Measurements from ENCODE around the gene LAMB4. TPM values are rescaled to one million over a fixed set of nuclear protein-coding genes. Genes with fewer than 3 reads are reported as not detected.

The LAMB4 gene
- total RNA-seq, 4 donors from 2014 or later, result 0.60 to 3.0 TPM; not detected in 2

DNA sequence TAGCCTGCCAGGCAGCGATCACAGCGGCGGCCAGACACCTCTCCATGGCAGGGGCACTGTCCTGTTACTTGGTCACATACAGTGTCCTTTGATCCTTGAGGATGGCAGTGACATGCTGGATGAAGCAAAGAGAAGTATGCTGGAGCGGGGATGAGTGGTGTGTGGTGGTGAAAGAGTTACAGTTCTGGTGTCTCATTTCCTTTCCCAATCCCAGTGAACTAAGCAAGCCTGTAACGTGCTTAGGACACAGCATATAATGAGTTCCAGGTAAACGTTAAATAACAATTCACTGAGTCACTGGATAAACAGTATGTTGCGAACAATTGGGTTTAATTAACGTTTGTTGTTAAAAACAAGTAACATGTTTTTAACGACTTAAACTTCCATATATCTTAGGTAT lies 63.7 kb downstream of the LAMB4 start:
- TF ChIP-seq, protein P1, sequence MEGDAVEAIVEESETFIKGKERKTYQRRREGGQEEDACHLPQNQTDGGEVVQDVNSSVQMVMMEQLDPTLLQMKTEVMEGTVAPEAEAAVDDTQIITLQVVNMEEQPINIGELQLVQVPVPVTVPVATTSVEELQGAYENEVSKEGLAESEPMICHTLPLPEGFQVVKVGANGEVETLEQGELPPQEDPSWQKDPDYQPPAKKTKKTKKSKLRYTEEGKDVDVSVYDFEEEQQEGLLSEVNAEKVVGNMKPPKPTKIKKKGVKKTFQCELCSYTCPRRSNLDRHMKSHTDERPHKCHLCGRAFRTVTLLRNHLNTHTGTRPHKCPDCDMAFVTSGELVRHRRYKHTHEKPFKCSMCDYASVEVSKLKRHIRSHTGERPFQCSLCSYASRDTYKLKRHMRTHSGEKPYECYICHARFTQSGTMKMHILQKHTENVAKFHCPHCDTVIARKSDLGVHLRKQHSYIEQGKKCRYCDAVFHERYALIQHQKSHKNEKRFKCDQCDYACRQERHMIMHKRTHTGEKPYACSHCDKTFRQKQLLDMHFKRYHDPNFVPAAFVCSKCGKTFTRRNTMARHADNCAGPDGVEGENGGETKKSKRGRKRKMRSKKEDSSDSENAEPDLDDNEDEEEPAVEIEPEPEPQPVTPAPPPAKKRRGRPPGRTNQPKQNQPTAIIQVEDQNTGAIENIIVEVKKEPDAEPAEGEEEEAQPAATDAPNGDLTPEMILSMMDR (IDR thresholded peaks at IDR 0.05), result no peak
- DNase-seq (ENCODE audit: low spot score) (no peak), ATAC-seq (ENCODE audit: low FRiP score) (no peak)

DNA sequence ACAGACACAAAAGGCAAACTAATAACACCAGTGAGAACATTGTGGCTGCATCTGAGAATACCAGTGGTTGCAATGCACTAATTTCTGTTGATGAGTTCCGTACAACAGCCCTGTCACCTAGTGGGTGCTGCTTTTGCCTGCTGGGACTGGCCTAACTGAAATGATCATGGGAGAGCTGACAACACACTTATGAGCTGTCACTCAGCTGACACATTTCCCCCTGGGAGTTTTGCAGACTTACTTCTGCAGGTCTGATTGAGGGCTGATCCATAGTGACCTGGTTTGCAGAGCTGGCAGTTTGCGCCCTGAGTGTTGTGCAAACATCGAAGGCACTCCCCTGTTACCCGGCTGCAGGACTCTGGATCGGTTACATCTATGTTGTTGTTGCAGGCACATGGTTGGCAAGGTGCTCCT lies 66.6 kb downstream of the LAMB4 start:
- ATAC-seq (ENCODE audit: low FRiP score) (peak; percentile 29), DNase-seq (ENCODE audit: low spot score) (no peak)
- TF ChIP-seq, protein P1 (IDR thresholded peaks at IDR 0.05), result no peak

DNA sequence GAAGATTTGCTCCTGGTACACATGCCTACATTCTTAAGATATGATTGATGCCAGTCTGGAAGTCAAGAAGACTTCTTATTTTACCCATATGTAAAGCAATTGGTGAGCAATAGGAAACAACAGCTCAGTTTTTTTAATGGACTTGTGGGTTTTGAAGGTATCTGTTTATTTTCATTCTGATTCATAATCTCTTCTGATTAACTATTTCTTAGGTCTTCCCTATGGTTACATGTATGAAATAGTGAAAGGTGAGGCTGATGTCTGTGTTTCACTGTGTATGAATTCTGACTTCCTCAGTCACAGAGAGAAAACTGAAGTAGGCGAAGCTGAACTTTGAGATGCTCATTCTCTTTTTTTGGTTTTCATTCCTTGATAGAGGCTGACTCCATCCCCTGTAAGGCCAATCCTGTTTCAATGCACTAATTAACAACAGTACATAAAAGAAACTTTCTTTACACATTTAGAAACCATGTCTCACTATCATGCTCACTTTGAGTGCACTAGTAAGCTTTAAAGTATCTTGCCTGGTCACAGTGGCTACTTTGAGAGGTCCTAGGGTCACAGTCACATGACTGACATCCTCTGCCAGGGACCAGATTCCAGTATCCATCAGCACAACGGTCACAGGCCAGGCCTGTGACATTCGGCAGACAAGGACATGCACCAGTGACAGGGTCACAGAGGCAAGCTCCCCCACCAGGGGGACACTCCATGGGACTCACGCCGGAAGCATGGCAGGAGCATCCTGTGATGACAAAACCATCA lies 67.7 kb downstream of the LAMB4 start:
- no peak for ATAC-seq (ENCODE audit: low FRiP score)
- TF ChIP-seq, protein P1 (IDR thresholded peaks at IDR 0.05), result no peak
- DNase-seq (ENCODE audit: low spot score), result no peak

DNA sequence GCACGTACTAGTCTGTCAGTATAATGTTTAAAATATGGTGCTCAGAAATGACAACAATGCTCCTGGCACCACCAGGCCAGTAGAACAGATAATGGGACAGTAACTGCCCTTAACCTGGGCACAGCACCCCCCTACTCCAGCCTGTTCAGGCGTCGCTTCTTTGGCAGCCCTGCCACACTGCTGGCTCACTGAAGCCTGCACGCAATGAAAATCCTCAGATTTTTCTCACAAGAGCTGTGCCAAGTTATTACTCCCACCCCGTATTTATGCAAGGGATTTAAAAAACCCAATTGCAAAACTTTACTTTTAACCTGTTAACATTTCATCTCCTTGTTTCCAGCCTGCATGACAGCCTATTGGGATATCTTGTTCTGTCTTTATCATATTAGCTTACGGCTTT lies 70.6 kb downstream of the LAMB4 start:
- TF ChIP-seq, protein P1 (IDR thresholded peaks at IDR 0.05), result no peak
- DNase-seq (ENCODE audit: low spot score) (no peak), ATAC-seq (ENCODE audit: low FRiP score) (peak; percentile 77)

DNA sequence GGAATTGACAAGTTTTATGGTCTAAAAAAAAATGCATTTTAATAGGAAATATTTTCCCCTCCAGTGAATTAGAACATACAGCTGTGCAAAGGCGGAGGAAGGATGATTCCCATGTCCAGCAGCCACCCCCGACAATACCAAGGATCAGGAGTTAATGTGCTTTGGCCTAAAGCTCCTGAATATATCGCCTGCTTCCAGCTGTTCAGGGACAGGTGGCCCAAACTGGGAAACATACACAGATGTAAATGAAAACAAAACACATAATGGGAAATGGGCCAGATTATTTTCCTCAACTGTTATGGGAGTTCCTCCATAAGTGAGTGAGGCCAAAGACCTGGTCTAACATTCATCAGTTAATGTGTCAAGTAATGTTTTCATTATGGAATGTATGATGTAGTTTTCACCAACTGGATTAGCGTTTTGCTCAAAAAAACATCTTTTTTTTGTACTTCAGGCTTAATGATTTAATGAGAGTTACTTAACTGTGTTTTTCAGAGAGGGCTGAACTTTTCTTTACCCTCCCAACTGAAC lies 72.1 kb downstream of the LAMB4 start:
- DNase-seq (ENCODE audit: low spot score) (no peak), ATAC-seq (ENCODE audit: low FRiP score) (peak; percentile 25)
- TF ChIP-seq, protein P1 (IDR thresholded peaks at IDR 0.05), result no peak

DNA sequence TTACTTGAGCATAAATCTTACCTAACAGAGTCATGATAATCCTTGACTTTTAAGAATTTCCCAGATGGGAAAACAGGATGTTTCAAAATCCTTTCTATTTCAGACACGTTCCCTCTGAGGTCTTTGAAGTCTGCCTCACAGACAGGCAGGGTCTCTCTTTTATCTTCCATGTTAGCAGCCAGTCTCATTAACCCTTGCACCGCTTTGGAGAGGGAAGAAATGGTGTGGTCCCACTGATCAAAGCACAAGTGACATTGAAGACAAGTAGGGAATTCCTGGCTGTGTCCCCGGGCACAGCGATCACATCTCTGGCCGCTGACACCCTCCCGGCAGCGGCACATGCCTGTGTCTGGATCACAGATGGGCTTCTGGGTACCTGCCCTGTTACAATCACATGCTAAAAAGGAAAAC lies 74.5 kb downstream of the LAMB4 start:
- TF ChIP-seq, protein P1 (IDR thresholded peaks at IDR 0.05), result no peak
- DNase-seq (ENCODE audit: low spot score), result no peak
- no peak for ATAC-seq (ENCODE audit: low FRiP score)

DNA sequence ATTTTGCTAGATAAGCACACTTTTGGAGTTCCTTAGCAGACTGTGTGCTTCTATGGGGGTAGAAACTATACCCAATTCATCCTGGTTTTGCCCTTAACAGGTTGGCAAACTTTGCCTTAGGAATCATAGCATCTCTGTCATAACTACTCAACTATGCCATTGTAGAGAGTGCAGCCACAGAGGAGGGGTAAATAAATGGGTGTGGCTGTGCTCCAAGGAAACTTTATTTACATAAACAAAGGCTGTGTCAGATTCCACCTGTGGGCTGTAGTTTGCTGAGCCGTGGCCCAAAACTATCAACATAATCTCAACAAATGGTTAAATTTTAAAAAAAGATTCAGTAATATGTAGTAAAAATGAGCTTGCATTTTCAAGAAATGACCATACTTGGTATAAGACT lies 75.6 kb downstream of the LAMB4 start:
- no peak for DNase-seq (ENCODE audit: low spot score)
- TF ChIP-seq, protein P1 (IDR thresholded peaks at IDR 0.05), result no peak
- no peak for ATAC-seq (ENCODE audit: low FRiP score)

Measured in omental fat pad (tissue), 4 donors.